ENCODE data around the gene MFRP. TPM values are rescaled to one million over a fixed set of nuclear protein-coding genes. Genes with fewer than 3 reads are reported as not detected.

The MFRP gene
- total RNA-seq, 1 experiment from 2014 or later: not detected

DNA sequence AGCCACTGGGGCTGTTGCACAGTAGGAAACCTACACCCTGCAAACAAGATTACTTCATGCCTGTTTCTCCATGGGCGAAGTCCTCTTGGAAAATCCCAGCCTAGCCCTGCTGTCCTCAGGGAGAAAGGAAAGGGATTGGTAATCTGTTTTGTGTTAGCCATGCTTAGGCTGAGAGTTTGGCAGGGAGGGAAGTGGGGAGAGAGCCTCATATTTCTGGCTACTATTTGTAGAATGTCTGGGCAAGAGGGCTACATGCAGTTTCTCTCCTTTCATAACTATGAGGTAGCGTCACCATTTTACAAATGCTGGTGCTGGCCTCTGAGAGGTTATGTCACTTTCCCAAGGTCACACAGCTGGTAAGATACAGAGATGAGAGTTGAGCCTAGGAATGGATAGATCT is 737 bp upstream of the MFRP start:
- H3K9me3 ChIP-seq: no peaks in the 10 kb centered on the region
- no peak overlapping the region for H3K4me3 ChIP-seq
- DNase-seq: no peak
- H3K27me3 ChIP-seq: no peaks in the 10 kb centered on the region
- no peaks in the 10 kb centered on the region for H3K36me3 ChIP-seq

DNA sequence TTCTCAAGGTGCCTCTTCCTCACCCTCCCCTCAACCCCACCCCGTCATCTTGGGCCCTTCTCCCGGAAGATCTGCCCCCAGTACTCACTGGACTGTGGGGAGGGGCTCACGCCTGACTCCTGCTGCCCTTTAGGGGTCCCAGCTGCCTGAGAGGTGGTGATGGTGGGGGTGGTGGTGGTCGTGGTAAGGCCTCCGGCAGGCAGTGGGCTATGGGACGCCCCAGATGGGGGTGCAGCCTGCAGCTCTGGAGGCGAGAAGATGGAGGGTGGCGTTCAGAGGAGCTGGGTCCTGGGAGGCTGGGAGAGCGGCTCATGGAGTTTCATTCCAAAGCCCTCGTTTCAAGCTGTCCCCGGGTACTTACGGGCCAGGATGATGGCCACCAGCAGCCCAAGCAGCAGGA is 820 bp downstream of the MFRP start:
- Histone ChIP-seq H3K27me3 (no peaks in the 10 kb centered on the region), H3K36me3 (no peaks in the 10 kb centered on the region), H3K4me3 (no peak overlapping the region), H3K9me3 (no peaks in the 10 kb centered on the region)
- no peak for DNase-seq

DNA sequence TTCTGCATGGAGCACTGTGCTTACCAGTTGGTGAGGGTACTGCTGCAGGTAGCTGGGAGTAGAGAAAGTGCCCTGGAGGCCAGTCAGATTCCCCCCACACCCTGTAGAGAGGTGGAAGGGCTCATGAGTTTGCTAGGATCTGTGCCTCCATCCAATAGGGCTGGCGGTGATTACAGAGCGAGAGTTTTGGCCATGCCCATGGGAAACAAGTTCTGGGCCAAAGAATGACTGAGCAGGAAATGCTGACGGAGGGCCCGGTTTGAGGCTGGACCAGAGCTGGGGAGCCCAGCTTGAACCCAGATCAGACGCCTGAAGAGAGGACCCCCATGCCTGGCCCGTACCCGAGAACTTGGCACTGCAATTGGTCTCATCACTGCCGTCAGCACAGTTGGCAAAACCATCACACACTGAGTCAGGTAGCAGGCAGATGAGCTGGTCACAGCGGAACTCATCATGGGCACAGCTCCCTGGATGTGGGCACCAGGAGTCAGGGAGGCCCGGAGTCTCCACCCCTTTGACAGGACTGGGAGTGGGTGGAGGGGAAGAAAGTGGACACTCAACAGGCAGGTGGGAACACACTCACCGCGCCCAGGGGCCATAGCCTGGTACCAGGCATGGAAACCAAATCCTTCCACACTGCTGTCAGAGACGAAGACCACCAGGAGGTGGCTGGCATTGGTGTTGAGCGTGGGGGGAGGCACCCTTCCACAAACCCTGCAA is 2.1 kb downstream of the MFRP start:
- Histone ChIP-seq H3K9me3 (no peaks in the 10 kb centered on the region), H3K4me3 (no peak overlapping the region), H3K27me3 (no peaks in the 10 kb centered on the region), H3K36me3 (no peaks in the 10 kb centered on the region)
- DNase-seq: peak; percentile 71

DNA sequence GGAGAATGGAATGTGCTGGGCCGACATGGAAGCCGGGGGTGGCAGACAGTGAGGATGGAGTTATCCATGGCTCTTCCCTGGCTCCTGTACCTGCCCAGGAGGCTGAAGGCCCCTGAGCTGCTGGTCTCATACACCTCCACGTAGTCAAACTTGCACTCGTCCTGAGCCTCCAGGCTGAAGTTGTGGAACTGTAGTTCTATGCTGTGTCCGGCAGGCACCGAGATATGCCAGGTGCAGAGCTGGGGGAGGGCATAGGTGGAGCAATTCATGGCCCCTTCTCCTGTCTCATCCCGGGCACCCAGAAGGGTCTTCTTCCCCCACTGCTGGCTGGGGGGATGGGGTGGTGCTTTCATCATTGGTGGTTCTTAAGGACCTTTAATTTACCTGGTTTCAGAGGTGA is 2.8 kb downstream of the MFRP start:
- no peaks in the 10 kb centered on the region for H3K27me3 ChIP-seq
- H3K36me3 ChIP-seq: no peaks in the 10 kb centered on the region
- DNase-seq: no peak
- H3K4me3 ChIP-seq: no peak overlapping the region
- no peaks in the 10 kb centered on the region for H3K9me3 ChIP-seq

DNA sequence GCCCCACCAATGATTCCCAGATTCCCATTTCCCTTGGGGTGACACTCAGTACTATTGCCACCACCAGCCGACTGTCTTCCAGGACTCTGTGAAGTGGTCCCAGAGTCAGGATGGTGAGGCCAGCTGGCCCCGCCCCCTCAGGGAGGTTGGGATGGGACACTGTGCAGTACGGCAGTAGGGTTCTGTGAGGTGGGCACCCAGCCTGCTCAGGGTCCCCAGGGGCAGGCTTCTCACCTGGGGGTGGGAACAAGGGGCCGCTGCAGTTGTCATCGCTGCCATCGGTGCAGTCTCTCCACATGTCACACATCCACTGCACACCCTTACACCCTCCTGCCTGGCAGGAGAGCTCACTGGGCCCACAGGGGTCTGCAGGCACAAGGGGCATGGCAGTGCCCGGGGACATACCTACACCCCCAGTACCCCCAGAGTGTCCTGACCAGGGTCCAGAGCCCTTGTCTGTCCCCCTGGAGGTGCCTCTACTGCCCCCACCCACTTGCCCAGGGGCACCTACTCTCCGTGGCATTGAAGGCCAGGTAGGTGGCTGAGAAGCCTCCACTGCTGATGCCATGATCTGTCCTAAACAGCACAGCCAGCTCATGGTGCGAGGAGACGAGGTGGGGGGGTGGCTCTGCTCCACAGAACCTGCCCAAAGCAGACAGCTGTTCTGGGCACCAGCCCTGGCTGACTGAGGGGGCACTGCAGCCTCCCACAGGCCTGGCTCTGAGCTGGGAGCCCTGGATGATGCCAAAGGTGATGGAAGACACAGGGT is 4.0 kb downstream of the MFRP start:
- Histone ChIP-seq H3K36me3 (peaks cover 3% of the 10 kb centered on the region; the same call in 1 of the 2 replicates), H3K9me3 (no peaks in the 10 kb centered on the region), H3K27me3 (no peaks in the 10 kb centered on the region), H3K4me3 (no peak overlapping the region)
- DNase-seq: no peak

DNA sequence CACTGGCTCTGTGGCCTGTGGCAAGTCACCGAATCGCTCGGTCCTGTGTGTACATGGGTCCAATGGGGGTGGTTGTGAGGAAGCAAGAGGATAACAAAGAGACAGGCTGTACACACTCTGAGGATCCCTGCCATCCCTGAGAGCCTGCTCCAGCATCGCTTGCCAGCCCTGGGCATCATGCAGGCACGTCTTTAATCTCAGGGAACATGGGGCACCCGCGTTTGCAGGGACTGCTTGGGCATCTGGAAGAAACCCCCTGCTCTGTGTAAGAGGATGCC is 4.5 kb downstream of the MFRP start:
- no peaks in the 10 kb centered on the region for H3K27me3 ChIP-seq
- no peak for DNase-seq
- H3K9me3 ChIP-seq: no peaks in the 10 kb centered on the region
- H3K4me3 ChIP-seq: no peak overlapping the region
- H3K36me3 ChIP-seq: peaks cover 8% of the 10 kb centered on the region

DNA sequence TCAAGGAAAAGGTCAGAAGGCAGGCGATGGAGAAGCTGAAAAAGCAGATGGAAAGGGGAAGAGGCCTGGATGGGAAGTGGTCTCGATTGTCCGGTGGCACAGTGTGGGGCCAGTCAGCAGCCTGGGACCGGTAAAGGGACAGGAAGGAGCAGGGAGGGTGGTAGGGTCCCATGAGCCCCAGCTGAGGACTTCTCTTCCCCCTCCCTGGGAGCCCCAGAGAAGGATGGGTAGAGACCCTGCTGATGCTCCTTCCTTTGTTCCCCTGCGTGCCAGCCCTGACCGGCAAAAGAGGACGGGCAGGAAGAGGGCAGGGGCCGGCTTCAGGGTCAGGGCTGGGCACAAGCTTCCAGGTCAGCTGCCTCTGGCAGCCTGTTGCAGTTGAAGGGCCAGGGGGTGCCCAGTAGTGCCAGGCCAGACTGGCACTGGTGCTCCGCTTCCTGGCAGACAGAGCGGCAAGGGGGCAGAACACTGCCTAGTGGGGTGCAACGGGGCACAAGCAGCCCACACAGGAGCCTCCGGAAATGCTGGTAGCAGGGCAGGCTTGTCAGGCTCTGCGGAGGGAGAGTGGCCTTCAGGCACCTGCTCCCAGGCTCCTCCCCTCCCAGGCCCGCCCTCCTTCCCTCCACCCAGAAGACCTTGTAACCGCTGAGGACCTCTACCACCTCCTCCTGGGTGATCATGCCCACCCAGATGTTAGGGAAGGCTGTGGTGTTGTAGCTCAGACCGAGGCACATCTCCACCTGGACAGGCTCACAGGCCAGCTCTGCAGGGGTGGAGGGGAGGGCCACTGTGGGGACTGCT is 5.1 kb downstream of the MFRP start:
- no peaks in the 10 kb centered on the region for H3K27me3 ChIP-seq
- H3K36me3 ChIP-seq: peaks cover 13% of the 10 kb centered on the region
- H3K9me3 ChIP-seq: no peaks in the 10 kb centered on the region
- no peak for DNase-seq
- no peak overlapping the region for H3K4me3 ChIP-seq

DNA sequence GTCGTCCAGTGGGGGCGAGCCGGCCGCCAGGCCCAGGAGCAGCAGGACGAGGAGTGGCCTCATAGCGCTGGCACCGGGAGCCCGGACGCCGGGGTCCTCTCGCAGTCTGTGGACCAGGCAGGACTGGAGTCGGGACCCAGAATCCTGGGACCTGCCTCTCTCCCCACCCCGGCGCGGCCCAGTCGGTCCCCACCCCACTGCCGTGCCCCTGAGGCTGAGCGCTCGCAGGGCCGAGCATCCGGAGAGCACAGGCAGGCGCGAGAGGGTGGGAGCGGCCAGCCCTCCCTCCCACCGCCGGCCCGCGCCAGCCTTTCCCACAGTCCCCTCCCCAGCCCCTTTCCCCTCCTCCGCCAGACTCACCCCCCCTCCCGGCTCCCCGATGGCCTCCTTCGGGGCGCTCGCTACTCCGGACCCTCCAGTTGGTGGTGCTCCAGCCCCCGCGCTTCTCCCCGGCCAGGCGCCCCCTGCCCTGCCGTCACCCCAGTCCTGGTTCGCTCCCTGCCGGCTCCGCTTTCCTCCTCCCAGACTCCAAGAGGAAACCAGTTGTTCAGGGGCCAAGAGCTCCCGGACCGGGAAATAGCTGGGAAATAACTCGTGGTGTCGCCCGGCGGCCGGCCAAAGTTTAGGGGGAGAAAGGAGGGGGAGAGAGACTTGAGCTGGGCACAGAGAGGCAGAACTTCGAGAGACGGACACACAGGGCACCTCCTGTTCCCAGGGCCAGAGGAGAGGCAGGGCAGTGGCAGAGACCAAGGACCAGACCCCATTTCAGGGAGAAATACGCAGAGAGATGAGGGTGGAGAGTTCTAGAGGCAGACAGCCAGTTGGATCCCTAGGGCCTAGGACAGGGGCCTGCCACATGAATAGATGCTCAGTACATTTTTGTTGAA is 5.9 kb downstream of the MFRP start, which contains the start of gene C1QTNF5:
Gene C1QTNF5, minus strand, starts transcription at position 549 of the 887 bp plus-strand sequence. Its CDS starts 486 bp downstream, at position 63.
- no peak within 1 kb of the TSS for H3K4me3 ChIP-seq
- H3K36me3 ChIP-seq: peaks cover 21% of the 10 kb centered on the region
- H3K27me3 ChIP-seq: no peaks in the 10 kb centered on the region
- no peaks in the 10 kb centered on the region for H3K9me3 ChIP-seq
- DNase-seq: no peak

DNA sequence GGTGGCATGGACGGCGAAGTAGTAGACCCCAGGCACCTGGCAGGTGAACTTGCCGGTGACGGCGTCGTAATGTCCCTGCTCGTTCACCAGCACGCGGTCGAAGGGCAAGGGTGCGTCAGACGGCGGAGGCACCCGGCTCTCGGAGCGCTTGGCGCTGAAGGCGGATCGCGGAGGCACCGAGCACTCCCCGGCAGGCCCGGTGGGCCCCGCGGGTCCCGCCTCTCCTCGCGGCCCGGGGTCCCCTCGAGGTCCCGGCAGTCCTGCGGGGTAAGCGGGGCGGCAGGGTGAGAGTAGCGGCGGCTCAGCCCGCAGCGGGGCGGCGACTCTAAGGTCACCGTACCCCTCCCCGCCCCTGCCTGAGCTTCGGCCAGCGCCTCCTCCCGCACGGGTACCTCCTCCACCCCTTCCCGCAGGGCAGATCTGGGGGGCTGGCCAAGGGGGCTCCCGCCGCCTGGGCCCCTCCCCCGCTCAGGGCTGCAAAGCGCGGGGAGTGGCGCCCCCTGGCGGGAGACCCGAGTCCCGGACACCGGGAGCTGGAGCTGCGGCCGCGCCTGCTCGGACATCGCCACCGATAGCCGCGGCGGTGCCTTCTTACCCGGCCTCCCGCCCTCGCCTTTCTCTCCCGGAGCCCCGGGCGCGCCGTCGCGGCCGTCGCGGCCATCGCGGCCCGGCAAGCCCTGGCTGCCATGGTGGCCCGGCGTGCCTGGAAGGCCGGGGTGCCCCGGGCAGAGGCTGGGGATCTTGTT is 6.7 kb downstream of the MFRP start:
- Histone ChIP-seq H3K9me3 (no peaks in the 10 kb centered on the region), H3K36me3 (peaks cover 28% of the 10 kb centered on the region), H3K27me3 (no peaks in the 10 kb centered on the region), H3K4me3 (no peak overlapping the region)
- peak; percentile 42 for DNase-seq

DNA sequence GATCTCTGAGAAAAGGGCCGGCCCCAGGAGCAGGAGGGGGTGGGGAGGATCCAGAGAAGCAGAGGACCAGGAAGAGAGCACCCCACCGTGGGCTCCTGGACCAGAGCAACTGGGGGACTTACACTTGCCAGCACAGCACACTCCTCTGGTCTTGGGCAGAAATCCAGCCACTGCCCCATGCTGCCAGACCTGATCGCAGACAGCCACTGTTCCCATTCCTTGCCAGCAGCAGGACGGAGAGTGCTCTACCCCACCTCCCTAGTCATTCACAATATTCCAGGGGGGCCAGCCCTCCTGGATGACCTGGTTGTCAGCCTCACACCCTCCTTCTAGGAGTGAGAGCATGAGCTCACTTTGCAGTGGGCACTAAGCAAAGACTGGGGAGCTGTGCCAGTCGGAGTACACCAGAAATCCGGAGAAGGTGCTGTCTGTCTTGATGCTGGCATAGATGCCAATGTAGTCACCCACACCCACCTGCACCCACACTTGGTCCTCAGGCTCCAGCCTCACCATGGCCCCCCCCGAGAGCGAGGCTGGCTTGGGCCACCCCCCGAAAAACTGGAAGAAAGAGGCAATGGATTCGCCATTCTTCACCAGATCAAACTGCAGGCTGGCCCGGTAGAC is 7.4 kb downstream of the MFRP start:
- H3K27me3 ChIP-seq: no peaks in the 10 kb centered on the region
- DNase-seq: no peak
- no peaks in the 10 kb centered on the region for H3K9me3 ChIP-seq
- H3K4me3 ChIP-seq: no peak overlapping the region
- H3K36me3 ChIP-seq: peaks cover 28% of the 10 kb centered on the region

DNA sequence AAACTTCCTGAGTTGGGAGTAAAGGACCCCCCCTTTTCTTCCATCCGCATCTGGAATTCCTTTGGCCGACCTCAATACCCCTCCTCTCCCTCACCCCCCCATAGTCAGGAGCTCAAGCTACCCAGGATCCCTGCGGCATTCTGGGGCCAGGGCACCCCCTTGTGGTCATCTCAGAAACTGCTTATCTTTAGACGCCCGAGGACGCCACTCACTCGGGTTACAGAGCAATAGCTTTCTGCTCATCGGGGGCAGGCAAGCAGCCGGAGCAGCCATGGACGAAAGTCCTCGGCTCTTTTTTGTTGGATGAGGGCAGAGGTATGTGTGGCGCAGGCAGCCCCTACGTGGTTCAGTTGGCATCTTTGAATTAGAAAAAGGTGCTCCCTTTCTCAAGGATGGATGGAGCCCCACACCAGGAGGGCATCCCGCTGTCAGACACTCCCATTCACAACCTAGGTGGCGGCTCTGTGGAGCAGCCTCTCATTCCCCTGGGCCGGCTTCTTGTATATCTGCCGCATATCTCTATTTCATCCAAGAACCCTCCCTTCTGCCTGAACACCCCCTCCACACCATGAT is 8.1 kb downstream of the MFRP start:
- Histone ChIP-seq H3K36me3 (peaks cover 28% of the 10 kb centered on the region), H3K4me3 (0 out of 2 replicates have a peak overlapping the region, but pooled peaks have one; percentile 17), H3K9me3 (no peaks in the 10 kb centered on the region), H3K27me3 (no peaks in the 10 kb centered on the region)
- peak; percentile 67 for DNase-seq

DNA sequence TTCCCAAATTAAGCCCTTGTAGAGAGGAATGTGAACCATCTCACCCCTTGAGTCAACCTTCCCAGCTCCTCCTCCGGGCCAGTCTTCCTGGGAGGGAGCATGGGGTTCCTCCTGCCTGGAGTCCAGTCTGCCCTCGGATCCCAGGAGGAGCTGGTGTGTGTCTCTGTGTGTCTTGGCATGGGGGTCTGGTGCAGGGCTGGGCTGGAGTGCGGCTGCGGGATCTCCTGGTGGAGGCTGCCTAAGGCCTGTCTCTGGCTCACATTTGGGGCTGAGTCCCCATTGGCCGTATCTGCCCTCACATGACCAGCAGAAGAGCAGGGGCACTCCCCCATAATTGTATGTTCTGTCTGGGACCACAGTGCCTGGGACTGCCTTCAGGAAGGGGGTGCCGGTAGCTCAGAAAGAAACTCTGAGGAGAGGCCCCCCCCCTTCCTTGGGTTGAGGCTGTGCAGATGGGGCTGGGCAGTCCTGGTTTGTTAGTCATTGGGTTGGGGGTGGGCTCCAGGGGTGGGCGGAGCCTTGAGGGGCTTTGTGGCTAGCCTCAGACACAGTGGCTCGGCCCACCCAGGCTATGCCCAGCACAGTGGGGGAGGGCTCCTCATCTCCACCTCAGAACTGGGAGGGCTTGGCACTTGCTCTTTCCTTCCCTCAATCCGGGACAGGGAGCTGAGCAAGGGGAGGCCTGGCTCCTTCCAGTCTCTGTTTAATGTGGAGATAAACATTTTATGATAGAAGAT is 8.8 kb downstream of the MFRP start:
- H3K27me3 ChIP-seq: no peaks in the 10 kb centered on the region
- H3K4me3 ChIP-seq: peak overlapping the region; percentile 17
- H3K9me3 ChIP-seq: no peaks in the 10 kb centered on the region
- peaks cover 28% of the 10 kb centered on the region for H3K36me3 ChIP-seq
- DNase-seq: peak; percentile 76

DNA sequence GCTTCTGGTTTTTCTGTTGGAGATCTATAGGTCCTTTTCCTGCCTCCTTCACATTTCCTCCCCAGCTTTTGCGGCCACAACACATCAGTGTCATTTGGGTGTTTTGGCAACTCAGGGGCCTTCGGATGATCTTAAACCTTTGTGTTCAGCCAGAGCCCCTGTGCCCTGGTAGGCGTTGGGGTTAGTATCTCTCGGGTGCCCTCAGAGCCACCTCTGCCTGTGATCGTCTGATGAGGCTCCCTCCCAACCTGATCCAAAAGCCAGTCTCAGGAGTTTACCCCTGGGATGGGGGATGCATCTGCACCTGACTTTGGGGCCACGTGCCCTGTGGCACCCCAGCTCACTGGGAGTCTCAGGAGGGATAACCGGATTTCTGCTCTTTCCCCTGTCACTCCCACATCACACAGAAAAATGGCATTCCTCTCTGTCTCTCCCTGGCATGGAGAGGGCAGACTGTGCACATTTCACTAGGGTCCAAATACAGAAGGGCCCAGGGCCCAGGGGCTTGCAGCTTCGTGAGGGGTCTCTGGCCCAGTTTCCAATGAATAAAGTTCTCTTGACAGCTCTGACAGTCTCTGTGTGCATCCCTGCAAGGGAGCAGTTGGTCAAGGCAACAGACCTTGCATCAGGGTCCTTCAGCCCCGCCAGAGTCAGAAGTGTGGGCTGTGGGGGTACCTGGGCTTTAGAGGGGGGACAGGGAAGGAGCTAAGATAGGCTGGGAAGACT is 9.6 kb downstream of the MFRP start:
- Histone ChIP-seq H3K4me3 (peak overlapping the region; percentile 17), H3K27me3 (no peaks in the 10 kb centered on the region), H3K9me3 (no peaks in the 10 kb centered on the region), H3K36me3 (peaks cover 28% of the 10 kb centered on the region)
- no peak for DNase-seq

Measured in MG63 (cell line).